ENCODE results near the gene IGSF8. TPM values are rescaled to one million over a fixed set of nuclear protein-coding genes. Genes with fewer than 3 reads are reported as not detected.

IGSF8 gene
- total RNA-seq, 1 experiment from 2014 or later = 35.6 TPM

GRCh38 chr1:160080381-160081100 is 17.9 kb downstream of the IGSF8 start:
- intact Hi-C loops (cut with micrococcal nuclease) = no loop called here
- POLR2A ChIA-PET = no interaction called here
- TF ChIP-seq JUND (IDR thresholded peaks at IDR 0.05) = no peak
- no peak for TF ChIP-seq FOSL1 (IDR thresholded peaks at IDR 0.05; ENCODE audit: low read depth)
- no peak for TF ChIP-seq RAD21 (IDR thresholded peaks at IDR 0.05; ENCODE audit: low read depth)
- TF ChIP-seq CEBPB (IDR thresholded peaks at IDR 0.05; ENCODE audit: low read depth) = no peak
- no peak for TF ChIP-seq REST (IDR thresholded peaks at IDR 0.05; ENCODE audit: low read depth)
- Histone ChIP-seq H3K79me2 (ENCODE audit: insufficient read depth, low read length) (no peaks in the 10 kb centered on the region), H3K9me3 (ENCODE audit: control insufficient read depth in 1 of 2, insufficient read depth in 1 of 2, low read depth in 1 of 2, low read length in 2 of 2) (no peaks in the 10 kb centered on the region), H3K4me1 (ENCODE audit: control insufficient read depth in 1 of 2, insufficient read depth in 2 of 2, low read length in 2 of 2) (no peaks in the 10 kb centered on the region; a peak in 2 of 4 replicates), H3K4me3 (replicated peaks in 1 of 2; ENCODE audit: low read depth in 1 of 2, low read length in 2 of 2) (no peak overlapping the region), H3K27ac (ENCODE audit: low read depth, low read length) (no peak overlapping the region), H3K4me2 (ENCODE audit: low read length) (no peak overlapping the region), H3K36me3 (ENCODE audit: control insufficient read depth in 1 of 2, insufficient read depth in 2 of 2, low read length in 2 of 2) (no peaks in the 10 kb centered on the region), H3K9me2 (ENCODE audit: insufficient read depth) (no peaks in the 10 kb centered on the region), H2AFZ (ENCODE audit: low read depth, low read length, poor library complexity, severe bottlenecking) (no peak overlapping the region), H3K9ac (ENCODE audit: low read length) (no peak overlapping the region), H4K20me1 (ENCODE audit: insufficient read depth) (no peaks in the 10 kb centered on the region), H3K27me3 (ENCODE audit: insufficient read depth, low read length) (peaks cover 26% of the 10 kb centered on the region)
- no TSS peak for BruUV-seq (replicated peaks)
- ATAC-seq (no peak), DNase-seq (ENCODE audit: low read depth, low spot score) (no peak)
- CTCF ChIA-PET = interaction anchor here (1.2 to 3.8 kb wide), 2 partner anchors 22 to 34 kb away, joined by 5 to 33 read pairs; no protein-coding TSS in a partner anchor
- RAD21 ChIA-PET (ENCODE audit: low non-redundant PET in 1 of 2, low total read pairs in 2 of 2, uncharacterized antibody in 2 of 2, unreplicated experiment in 2 of 2) = interaction anchor here in 1 of 2 experiments (1.3 kb wide), 1 partner anchor 34 kb away, joined by 3 read pairs; no protein-coding TSS in a partner anchor
